Stimulated activated CD4-positive, alpha-beta T cell treated with anti-CD3 and anti-CD28 coated beads, TNF-alpha, amount 100 ng/mL, for 24 hours (primary cell): Measurements from ENCODE around the gene GRAMD4.

Experiments
- DNase-seq, 3 experiments: peaks; one replicate each; pipeline ENCODE4 v3.0.0-alpha.2; 2020; ENCODE audit warnings: low read depth in 3 of 3

Gene GRAMD4

DNA sequence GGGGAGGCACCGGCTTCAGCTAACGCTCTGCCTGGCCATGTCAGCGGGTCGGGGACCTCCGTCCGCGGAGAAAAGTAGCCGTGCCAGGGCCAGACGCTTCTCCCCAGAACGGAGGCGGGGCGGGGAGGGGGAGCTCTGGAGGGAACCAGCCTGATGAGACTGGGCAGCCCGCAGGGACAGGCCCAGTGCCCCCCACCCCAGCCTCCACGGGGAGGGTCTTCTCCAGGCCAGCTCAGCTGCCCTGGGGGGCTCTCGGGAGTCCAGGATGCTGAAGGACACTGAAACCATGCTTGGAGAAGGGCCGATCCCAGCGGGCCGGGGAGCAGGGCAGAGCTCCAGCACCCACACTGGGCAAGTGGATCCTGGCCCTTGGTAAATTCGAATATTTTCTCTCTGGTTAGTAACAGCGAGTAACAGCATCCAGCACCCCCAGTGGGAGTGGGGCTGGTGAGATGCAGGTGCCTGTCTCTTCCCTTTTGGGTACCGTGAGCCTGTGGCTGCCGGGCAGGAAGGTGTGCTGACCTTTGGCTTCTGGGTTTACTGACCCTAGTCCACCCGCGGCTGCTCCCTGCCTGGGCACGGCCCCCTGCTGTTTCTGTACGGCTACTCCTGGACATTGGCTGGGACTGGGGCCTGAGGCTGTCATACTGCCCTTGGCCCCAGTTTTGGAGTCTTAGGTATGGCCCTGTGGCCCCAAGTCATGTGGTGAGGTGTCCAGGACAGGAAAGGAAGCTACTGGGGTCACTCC lies 35.8 kb downstream of the GRAMD4 start:
- DNase-seq, result no peak

GRCh38 chr22:46656856-46657654 lies 36.9 kb downstream of the GRAMD4 start:
- no peak for DNase-seq

DNA sequence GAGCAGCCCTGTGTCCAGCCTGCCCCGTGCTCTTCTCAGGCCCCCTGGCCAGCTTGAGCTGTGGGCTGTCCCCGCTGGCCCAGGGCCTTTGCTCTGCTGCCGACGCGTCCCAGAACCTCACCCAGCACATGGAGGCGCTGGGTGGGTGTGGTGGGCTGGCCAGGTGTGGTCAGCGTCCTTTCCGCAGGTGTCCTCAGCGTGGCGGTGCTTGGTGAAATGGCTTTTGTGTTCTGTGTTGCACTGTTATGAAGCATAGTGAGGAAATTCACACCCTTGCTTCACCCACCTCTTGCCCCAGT lies 37.4 kb downstream of the GRAMD4 start:
- DNase-seq, result no peak

GRCh38 chr22:46657996-46658947 lies 38.1 kb downstream of the GRAMD4 start:
- no peak for DNase-seq

- DNase-seq, result no peak
These were observed 39.0 kb downstream of the GRAMD4 start for GRCh38 chr22:46659059-46659790.

DNA sequence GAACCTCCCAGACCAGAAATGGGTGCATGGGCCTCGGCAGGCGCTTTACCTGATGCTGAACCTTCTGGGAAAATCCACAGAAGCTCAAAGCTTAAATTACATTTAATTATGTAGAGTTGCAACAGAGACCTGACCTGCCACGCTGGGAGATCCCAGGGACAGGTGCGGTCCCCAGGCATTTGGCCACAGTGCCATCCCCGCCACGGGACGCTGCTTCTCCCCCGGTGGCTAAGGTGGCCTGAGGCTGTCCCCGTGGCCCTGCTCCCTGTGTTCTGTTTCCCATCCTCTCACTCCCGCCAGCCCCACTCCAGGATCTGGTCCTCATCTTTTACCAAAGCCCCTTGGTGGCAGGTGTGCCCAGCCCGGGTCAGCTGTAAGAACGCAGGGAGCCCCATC lies 39.6 kb downstream of the GRAMD4 start:
- DNase-seq, result no peak

DNA sequence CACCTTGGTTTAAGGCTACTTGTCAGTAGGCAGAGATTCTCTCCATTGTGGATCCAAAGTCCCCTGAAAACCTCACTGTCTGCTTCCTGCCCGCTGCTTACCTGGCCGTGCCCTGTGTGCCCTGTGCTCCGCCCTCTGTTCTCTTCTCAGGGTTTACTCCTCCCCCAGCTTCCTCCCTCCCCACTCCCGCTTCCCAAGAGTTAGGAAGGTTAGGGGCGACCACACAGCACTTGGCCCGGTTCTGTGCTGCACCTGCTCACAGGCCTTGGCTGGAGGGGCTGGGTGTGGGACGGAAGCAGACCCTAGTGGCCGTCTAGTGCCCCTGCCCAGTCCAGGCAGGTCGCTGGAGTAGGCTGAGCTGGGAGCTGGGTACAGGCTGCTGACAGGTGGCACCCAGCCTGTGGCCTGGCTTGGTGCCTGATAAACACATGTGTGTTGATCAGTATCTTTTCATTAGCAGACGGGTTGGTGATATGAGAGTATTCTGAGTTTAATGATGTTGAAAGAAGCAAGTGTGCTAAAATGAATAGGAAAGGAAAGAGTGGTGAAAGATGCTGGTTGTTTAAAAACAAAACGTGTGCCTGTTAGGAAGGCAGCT lies 40.5 kb downstream of the GRAMD4 start:
- DNase-seq, result no peak

- peak in 2 of 3 experiments; percentile 37 to 43 for DNase-seq
These were observed 41.1 kb downstream of the GRAMD4 start for GRCh38 chr22:46661221-46661851.

DNA sequence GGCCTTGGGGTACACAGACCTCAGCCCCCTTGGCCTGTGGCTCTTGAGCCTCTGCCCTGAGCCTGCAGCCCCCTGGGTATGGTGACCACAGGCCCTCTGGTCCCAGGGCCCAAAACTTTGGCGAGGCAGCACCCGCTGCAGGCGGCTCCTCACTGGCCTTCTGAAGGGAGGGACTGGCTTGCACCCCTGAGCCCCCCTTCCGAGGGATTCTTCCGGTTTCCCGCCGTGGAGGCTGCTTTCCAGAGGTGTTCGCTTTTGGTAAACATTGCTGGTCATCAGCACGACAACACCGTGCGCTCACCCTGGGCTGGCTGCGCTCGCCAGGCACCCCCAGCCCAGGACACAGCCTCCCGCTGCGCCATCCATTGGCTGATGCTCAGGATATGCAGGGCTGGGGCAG lies 42.0 kb downstream of the GRAMD4 start:
- DNase-seq, result no peak

DNA sequence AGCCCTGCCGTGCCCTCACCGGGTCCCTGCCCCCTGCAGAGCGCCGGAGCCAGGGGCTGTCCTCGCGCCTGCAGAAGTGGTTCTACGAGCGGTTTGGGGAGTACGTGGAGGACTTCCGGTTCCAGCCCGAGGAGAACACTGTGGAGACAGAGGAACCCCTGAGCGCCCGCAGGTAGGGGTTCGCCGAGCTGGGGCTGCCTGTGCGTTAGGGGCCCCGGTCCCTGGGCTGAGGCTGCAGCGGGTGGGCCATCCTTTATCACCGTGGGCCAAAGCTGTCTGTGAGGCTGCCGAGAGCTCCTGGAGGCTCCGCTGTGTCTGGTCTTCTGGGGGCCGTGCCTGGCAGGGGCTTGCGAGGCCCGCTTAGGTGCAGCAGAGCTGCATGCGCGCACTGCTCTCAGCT lies 42.8 kb downstream of the GRAMD4 start:
- no peak for DNase-seq

DNA sequence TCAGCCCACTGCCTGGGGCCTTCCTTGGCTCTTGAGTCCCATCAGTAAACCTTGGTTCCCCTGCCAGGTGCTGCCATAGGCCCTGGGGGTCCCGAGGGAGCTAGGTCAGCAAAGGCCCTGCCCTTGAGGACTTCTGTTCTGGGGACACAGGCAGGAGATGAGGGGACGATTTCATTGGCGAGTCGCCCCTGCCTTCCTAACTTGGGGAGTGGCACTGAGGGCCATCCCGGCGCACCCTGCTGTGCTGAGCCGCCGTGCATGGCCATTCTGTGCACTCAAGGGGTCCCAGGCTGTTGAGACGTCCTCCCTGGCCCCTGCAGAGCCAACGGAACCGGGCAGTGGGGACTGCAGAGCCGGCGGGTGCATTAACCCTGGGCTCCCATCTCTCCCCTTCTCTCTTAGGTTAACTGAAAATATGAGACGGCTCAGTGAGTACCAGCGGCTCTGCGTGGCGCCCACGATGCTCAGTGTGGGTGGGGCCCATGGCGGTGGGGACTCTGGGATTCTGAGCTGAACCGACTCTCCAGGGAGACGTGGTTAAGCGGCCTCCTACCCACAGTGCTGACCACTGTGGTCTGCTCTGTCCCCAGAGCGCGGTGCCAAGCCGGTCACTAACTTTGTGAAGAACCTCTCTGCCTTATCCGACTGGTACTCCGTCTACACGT lies 43.4 kb downstream of the GRAMD4 start:
- no peak for DNase-seq

- no peak for DNase-seq
These were observed 44.2 kb downstream of the GRAMD4 start for GRCh38 chr22:46664301-46664855.

DNA sequence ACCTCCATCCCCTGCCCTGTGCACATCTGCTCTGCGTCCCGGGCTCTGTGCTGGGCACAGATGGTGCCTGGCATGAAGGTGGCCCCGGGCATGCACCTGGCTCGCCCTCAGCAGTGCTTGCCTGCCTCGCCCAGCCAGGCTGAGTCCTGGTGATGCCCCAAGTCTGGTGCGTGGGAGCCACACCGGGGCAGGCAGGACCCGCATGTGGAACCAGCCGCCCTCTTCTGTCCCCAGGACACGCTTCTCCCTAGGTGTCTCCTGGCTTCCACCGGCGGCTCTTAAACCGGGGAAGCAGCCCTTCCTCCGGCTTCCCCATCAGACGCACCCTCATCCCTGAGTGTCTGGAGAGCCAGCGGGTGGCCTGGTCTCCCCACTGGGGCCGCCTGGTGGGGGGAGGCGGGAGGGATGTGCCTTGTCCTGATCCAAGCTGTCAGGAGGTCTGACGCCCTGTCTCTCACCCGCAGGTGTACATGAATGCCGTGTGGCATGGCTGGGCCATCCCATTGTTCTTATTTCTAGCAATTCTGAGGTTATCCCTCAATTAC lies 45.0 kb downstream of the GRAMD4 start:
- DNase-seq, result no peak

GRCh38 chr22:46665751-46666280 lies 45.6 kb downstream of the GRAMD4 start:
- no peak for DNase-seq

DNA sequence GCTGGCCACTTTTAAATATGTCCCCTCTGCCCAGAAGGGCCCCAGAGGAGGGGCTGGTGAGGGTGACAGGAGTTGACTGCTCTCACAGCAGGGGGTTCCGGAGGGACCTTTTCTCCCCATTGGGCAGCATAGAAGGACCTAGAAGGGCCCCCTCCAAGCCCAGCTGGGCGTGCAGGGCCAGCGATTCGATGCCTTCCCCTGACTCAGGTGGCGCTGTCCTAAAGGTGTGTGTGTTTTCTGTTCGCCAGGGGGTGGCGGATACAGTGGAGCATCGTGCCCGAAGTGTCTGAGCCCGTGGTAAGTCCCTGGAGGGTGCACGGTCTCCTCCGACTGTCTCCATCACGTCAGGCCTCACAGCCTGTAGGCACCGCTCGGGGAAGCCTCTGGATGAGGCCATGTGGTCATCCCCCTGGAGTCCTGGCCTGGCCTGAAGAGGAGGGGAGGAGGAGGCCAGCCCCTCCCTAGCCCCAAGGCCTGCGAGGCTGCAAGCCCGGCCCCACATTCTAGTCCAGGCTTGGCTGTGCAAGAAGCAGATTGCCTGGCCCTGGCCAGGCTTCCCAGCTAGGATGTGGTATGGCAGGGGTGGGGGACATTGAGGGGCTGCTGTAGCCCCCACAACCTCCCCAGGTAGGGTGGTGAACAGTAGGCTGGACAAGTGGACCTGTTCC lies 46.5 kb downstream of the GRAMD4 start:
- DNase-seq, result no peak

DNA sequence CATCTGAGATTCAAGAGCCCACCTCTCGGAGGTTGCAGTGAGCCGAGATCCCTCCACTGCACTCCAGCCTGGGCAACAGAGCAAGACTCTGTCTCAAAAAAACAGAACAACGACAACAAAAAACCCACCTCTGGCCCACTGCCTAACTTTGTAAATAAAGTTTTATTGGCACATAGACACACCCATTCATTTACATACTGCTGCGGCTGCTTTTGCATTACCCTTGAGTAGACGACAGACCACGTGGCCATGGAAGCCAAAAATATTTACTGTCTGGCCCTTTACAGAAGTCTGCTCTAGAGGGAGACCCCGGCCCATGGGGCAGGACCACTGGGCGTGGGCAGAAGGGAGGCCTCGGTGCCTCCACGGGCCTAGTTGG lies 47.0 kb downstream of the GRAMD4 start:
- DNase-seq, result no peak

DNA sequence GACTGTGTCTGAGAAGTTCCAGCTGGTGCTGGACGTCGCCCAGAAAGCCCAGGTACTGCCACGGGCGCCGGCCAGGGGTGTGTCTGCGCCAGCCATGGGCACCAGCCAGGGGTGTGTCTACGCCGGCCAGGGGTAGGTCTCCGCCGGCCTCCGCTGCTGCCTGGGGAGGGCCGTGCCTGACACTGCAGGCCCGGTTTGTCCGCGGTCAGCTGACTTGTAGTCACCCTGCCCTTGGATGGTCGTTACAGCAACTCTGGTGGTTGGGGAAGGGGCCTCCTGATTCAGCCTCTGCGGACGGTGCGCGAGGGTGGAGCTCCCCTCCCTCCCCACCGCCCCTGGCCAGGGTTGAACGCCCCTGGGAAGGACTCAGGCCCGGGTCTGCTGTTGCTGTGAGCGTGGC lies 47.9 kb downstream of the GRAMD4 start:
- DNase-seq, result no peak

DNA sequence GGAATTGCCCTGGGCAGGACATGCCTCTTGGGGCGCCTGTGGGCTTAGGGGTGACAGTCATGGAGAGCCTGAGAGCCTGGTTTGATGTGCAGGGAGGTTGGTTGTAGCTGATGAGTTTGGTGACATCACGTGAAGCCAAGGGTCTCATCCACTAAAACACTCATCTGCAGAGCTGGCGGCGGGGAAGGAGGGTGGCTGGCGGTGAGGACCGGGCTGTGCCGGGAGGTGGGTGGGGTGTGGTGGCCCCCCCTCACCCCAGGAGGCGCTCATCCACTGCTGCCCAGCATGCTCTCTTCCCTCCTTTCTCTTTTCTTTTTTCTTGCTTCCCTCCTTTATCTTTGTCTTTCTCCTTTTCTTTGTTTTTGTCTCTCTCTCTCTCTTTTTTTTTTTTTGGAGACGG lies 49.0 kb downstream of the GRAMD4 start:
- DNase-seq, result no peak
